ENCODE results near the gene APOM. TPM values are rescaled to one million over a fixed set of nuclear protein-coding genes. Genes with fewer than 3 reads are reported as not detected.

APOM gene
- total and polyA plus RNA-seq, 11 donors = 0.54 to 6.6 (median 1.8) TPM

Small RNAs within 50 kb of the gene (microRNA-seq; reads per million reads assigned to microRNA genes)
- 0 to 1.4 (median 1.1) reads per million in 4 donors for gene MIR4646
- gene MIR6832 = 0 to 0.62 (median 0.36) reads per million in 4 donors

Other genes with a start within 250 kb of the APOM start
Only the 30 nearest of the 37 such genes appear.
- 1 to 10 TPM; 1.1 to 8.8 (median 1.5) TPM for gene MICB, start 157.7 kb upstream of the APOM start, total RNA-seq
- 1 to 10 TPM in 1 of 2 donors, under 1 TPM in 1; 0.84 to 1.3 TPM for gene MICB, start 157.7 kb upstream of the APOM start, polyA plus RNA-seq
- not detected for gene MCCD1, start 126.9 kb upstream of the APOM start, total RNA-seq
- gene MCCD1, start 126.9 kb upstream of the APOM start, polyA plus RNA-seq = not detected
- 100 to 1,000 TPM; 122 to 209 (median 164) TPM for gene DDX39B, start 113.9 kb upstream of the APOM start, total RNA-seq
- gene DDX39B, start 113.9 kb upstream of the APOM start, polyA plus RNA-seq = 100 to 1,000 TPM; 162 to 193 TPM
- 1 to 10 TPM; 1.1 to 3.5 (median 1.4) TPM for gene ATP6V1G2, start 109.3 kb upstream of the APOM start, total RNA-seq
- 1 to 10 TPM; 1.3 to 2.2 TPM for gene ATP6V1G2, start 109.3 kb upstream of the APOM start, polyA plus RNA-seq
- gene NFKBIL1, start 108.3 kb upstream of the APOM start, total RNA-seq = 10 to 100 TPM in 8 of 9 donors, 1 to 10 TPM in 1; 10.0 to 17.8 (median 12.4) TPM
- 10 to 100 TPM; 18.2 to 22.9 TPM for gene NFKBIL1, start 108.3 kb upstream of the APOM start, polyA plus RNA-seq
- under 1 TPM in 2 of 9 donors, not detected in 7; 0.18 to 0.64 TPM for gene LTA, start 83.6 kb upstream of the APOM start, total RNA-seq
- gene LTA, start 83.6 kb upstream of the APOM start, polyA plus RNA-seq = under 1 TPM in 1 of 2 donors, not detected in 1; 0.07 TPM
- 1 to 10 TPM in 3 of 9 donors, under 1 TPM in 5, not detected in 1; 0.32 to 7.6 (median 0.51) TPM for gene TNF, start 80.3 kb upstream of the APOM start, total RNA-seq
- gene TNF, start 80.3 kb upstream of the APOM start, polyA plus RNA-seq = under 1 TPM; 0.15 to 0.32 TPM
- 10 to 100 TPM in 1 of 9 donors, 1 to 10 TPM in 2, under 1 TPM in 2, not detected in 4; 0.30 to 15.6 (median 1.0) TPM for gene LTB, start 73.5 kb upstream of the APOM start, total RNA-seq
- under 1 TPM; 0.50 to 0.72 TPM for gene LTB, start 73.5 kb upstream of the APOM start, polyA plus RNA-seq
- gene LST1, start 69.6 kb upstream of the APOM start, total RNA-seq = 10 to 100 TPM in 2 of 9 donors, 1 to 10 TPM in 6, not detected in 1; 1.6 to 58.0 (median 3.7) TPM
- gene LST1, start 69.6 kb upstream of the APOM start, polyA plus RNA-seq = 1 to 10 TPM; 2.3 to 5.2 TPM
- 1 to 10 TPM in 1 of 9 donors, under 1 TPM in 1, not detected in 7; 1.00 to 2.5 TPM for gene NCR3, start 62.9 kb upstream of the APOM start, total RNA-seq
- gene NCR3, start 62.9 kb upstream of the APOM start, polyA plus RNA-seq = not detected
- gene AIF1, start 40.7 kb upstream of the APOM start, total RNA-seq = 100 to 1,000 TPM in 1 of 9 donors, 10 to 100 TPM in 3, 1 to 10 TPM in 5; 5.7 to 120 (median 9.5) TPM
- gene AIF1, start 40.7 kb upstream of the APOM start, polyA plus RNA-seq = 10 to 100 TPM in 1 of 2 donors, 1 to 10 TPM in 1; 6.7 to 18.4 TPM
- gene PRRC2A, start 35.2 kb upstream of the APOM start, total RNA-seq = 100 to 1,000 TPM in 4 of 9 donors, 10 to 100 TPM in 5; 75.1 to 119 (median 97.4) TPM
- gene PRRC2A, start 35.2 kb upstream of the APOM start, polyA plus RNA-seq = 100 to 1,000 TPM in 1 of 2 donors, 10 to 100 TPM in 1; 88.1 to 111 TPM
- 100 to 1,000 TPM; 265 to 499 (median 284) TPM for gene BAG6, start 3.2 kb upstream of the APOM start, total RNA-seq
- gene BAG6, start 3.2 kb upstream of the APOM start, polyA plus RNA-seq = 100 to 1,000 TPM; 307 to 378 TPM
- gene C6orf47, start 4.9 kb downstream of the APOM start, total RNA-seq = 10 to 100 TPM; 16.5 to 23.8 (median 20.0) TPM
- 10 to 100 TPM; 19.4 to 30.9 TPM for gene C6orf47, start 4.9 kb downstream of the APOM start, polyA plus RNA-seq
- gene GPANK1, start 9.1 kb downstream of the APOM start, total RNA-seq = 10 to 100 TPM; 15.9 to 29.8 (median 19.5) TPM
- 10 to 100 TPM; 19.5 to 24.5 TPM for gene GPANK1, start 9.1 kb downstream of the APOM start, polyA plus RNA-seq
- 100 to 1,000 TPM; 111 to 323 (median 116) TPM for gene CSNK2B, start 10.2 kb downstream of the APOM start, total RNA-seq
- 100 to 1,000 TPM; 124 to 203 TPM for gene CSNK2B, start 10.2 kb downstream of the APOM start, polyA plus RNA-seq
- 10 to 100 TPM in 1 of 9 donors, 1 to 10 TPM in 8; 1.4 to 12.0 (median 4.6) TPM for gene LY6G5B, start 14.1 kb downstream of the APOM start, total RNA-seq
- 1 to 10 TPM; 2.1 to 5.3 TPM for gene LY6G5B, start 14.1 kb downstream of the APOM start, polyA plus RNA-seq
- 1 to 10 TPM; 1.3 to 3.1 (median 2.2) TPM for gene LY6G5C, start 25.2 kb downstream of the APOM start, total RNA-seq
- 1 to 10 TPM; 1.4 to 3.0 TPM for gene LY6G5C, start 25.2 kb downstream of the APOM start, polyA plus RNA-seq
- 10 to 100 TPM; 24.2 to 54.7 (median 27.4) TPM for gene ABHD16A, start 47.4 kb downstream of the APOM start, total RNA-seq
- 10 to 100 TPM; 16.5 to 47.8 TPM for gene ABHD16A, start 47.4 kb downstream of the APOM start, polyA plus RNA-seq
- not detected for gene LY6G6F, start 51.0 kb downstream of the APOM start, total RNA-seq
- gene LY6G6F, start 51.0 kb downstream of the APOM start, polyA plus RNA-seq = not detected
- gene LY6G6D, start 59.5 kb downstream of the APOM start, total RNA-seq = under 1 TPM in 1 of 9 donors, not detected in 8; 0.75 TPM
- gene LY6G6D, start 59.5 kb downstream of the APOM start, polyA plus RNA-seq = not detected
- under 1 TPM in 1 of 9 donors, not detected in 8; 0.27 TPM for gene LY6G6C, start 65.9 kb downstream of the APOM start, total RNA-seq
- not detected for gene LY6G6C, start 65.9 kb downstream of the APOM start, polyA plus RNA-seq
- gene MPIG6B, start 67.5 kb downstream of the APOM start, total RNA-seq = under 1 TPM in 7 of 9 donors, not detected in 2; 0.19 to 1.00 (median 0.42) TPM
- under 1 TPM; 0.17 to 0.23 TPM for gene MPIG6B, start 67.5 kb downstream of the APOM start, polyA plus RNA-seq
- gene DDAH2, start 73.4 kb downstream of the APOM start, total RNA-seq = 10 to 100 TPM; 42.3 to 69.7 (median 53.2) TPM
- 10 to 100 TPM; 62.1 to 80.5 TPM for gene DDAH2, start 73.4 kb downstream of the APOM start, polyA plus RNA-seq
- gene CLIC1, start 80.6 kb downstream of the APOM start, total RNA-seq = 100 to 1,000 TPM in 6 of 9 donors, 10 to 100 TPM in 3; 72.5 to 310 (median 124) TPM
- gene CLIC1, start 80.6 kb downstream of the APOM start, polyA plus RNA-seq = 100 to 1,000 TPM in 1 of 2 donors, 10 to 100 TPM in 1; 68.0 to 392 TPM
- 1 to 10 TPM in 7 of 9 donors, under 1 TPM in 2; 0.44 to 8.4 (median 1.9) TPM for gene MSH5, start 84.1 kb downstream of the APOM start, total RNA-seq
- gene MSH5, start 84.1 kb downstream of the APOM start, polyA plus RNA-seq = 1 to 10 TPM; 1.0 to 2.3 TPM
- 1 to 10 TPM in 1 of 9 donors, under 1 TPM in 2, not detected in 6; 0.73 to 1.5 (median 0.76) TPM for gene SAPCD1, start 106.8 kb downstream of the APOM start, total RNA-seq
- under 1 TPM; 0.35 to 0.50 TPM for gene SAPCD1, start 106.8 kb downstream of the APOM start, polyA plus RNA-seq
- gene VWA7, start 121.4 kb downstream of the APOM start, total RNA-seq = 10 to 100 TPM in 7 of 9 donors, 1 to 10 TPM in 2; 8.0 to 25.8 (median 16.1) TPM
- 1 to 10 TPM; 4.0 to 6.2 TPM for gene VWA7, start 121.4 kb downstream of the APOM start, polyA plus RNA-seq
- gene VARS1, start 139.9 kb downstream of the APOM start, total RNA-seq = 10 to 100 TPM; 18.6 to 61.8 (median 26.1) TPM
- gene VARS1, start 139.9 kb downstream of the APOM start, polyA plus RNA-seq = 10 to 100 TPM; 21.9 to 54.6 TPM
- 10 to 100 TPM; 22.9 to 37.4 (median 25.9) TPM for gene LSM2, start 151.1 kb downstream of the APOM start, total RNA-seq
- gene LSM2, start 151.1 kb downstream of the APOM start, polyA plus RNA-seq = 10 to 100 TPM; 27.5 to 64.7 TPM